Kidney (tissue), 14 donors: ENCODE results near the gene MROH2A. TPM values are rescaled to one million over a fixed set of nuclear protein-coding genes. Genes with fewer than 3 reads are reported as not detected.
A peak's percentile ranks its signal among the peaks of the same experiment; 100 is the strongest.

Source experiments
- DNase-seq, 5 donors: peaks; one replicate each; pipeline ENCODE4 v3.0.0-alpha.2; 2013 to 2020
- FAIRE-seq: peaks from 2 replicates; lab custom pipeline; 2012; peaks lifted over from hg19 to GRCh38; lab: Jason Lieb, UNC
- H3K27ac ChIP-seq, 2 donors: one replicate each; pipeline ENCODE4 v1.7.0; 2013; ENCODE audit warnings: low read depth in 2 of 2, low read length in 2 of 2, inconsistent platforms in 1 of 2
- H3K27me3 ChIP-seq: one replicate; pipeline ENCODE4 v1.7.1; 2013; ENCODE audit warnings: low read length, inconsistent platforms; ENCODE audit not compliant: control insufficient read depth, insufficient read depth
- H3K36me3 ChIP-seq, 3 donors: one replicate each; pipeline versions ENCODE4 v1.7.0 to v1.7.1; 2013; ENCODE audit warnings: low read length in 3 of 3, control low read depth in 1 of 3, inconsistent platforms in 1 of 3; ENCODE audit not compliant: insufficient read depth in 3 of 3, control insufficient read depth in 2 of 3
- H3K4me1 ChIP-seq, 3 donors: one replicate each; pipeline versions ENCODE4 v1.7.0 to v1.7.1; 2013; ENCODE audit warnings: low read length in 3 of 3, inconsistent platforms in 1 of 3, low read depth in 1 of 3; ENCODE audit not compliant: control insufficient read depth in 2 of 3, insufficient read depth in 2 of 3
- H3K4me3 ChIP-seq, 3 donors: one replicate each; pipeline versions ENCODE4 v1.7.0 to v1.8.1; 2013; ENCODE audit warnings: low read length in 3 of 3, control low read depth in 1 of 3, inconsistent platforms in 1 of 3
- H3K9ac ChIP-seq, 3 donors: one replicate each; pipeline versions ENCODE4 v1.7.0 to v1.7.1; 2013; ENCODE audit warnings: low read length in 3 of 3, control low read depth in 1 of 3, inconsistent platforms in 1 of 3
- H3K9me3 ChIP-seq, 3 donors: one replicate each; pipeline versions ENCODE4 v1.7.0 to v1.7.1; 2013; ENCODE audit warnings: low read length in 3 of 3, control low read depth in 1 of 3, inconsistent platforms in 1 of 3; ENCODE audit not compliant: control insufficient read depth in 2 of 3, insufficient read depth in 1 of 3
- intact Hi-C: fragments of 100-400 bp; cut with DNase I; formaldehyde crosslinking; loops from one replicate; pipeline ENCODE4 v1.11.1; 2022
- polyA plus RNA-seq: library from polyadenylated mRNA; stranded (reverse); fragments of 350-450 nt; fragmentation: Illumina TruSeq; extraction: RNeasy Lipid Tissue Mini Kit (QIAGEN cat#74804); gene quantifications from one replicate; pipeline ENCODE4 v1.2.3, GENCODE V29; 2014; ENCODE audit warnings: low read depth, low replicate concordance; ENCODE audit not compliant: insufficient read depth
- total RNA-seq: library from RNA; stranded (reverse); fragmentation: NEBNext Ultra II Directional; extraction: Animal tissue kit (Norgen Biotek cat#: 25700); gene quantifications from one replicate; pipeline ENCODE4 v1.2.1, GENCODE V29; 2021
- TF ChIP-seq, protein P1 (sequence below): IDR thresholded peaks from 3 replicates; pipeline ENCODE4 v1.5.1; 2012; ENCODE audit warnings: mild to moderate bottlenecking, moderate library complexity, borderline replicate concordance; ENCODE audit not compliant: insufficient read depth; ENCODE audit errors: extremely low read depth
- donor health status: control.
- donor health status: control.
- donor health status: control.
- donor health status: control.
- donor health status: control.
- donor health status: DM: yes; HTN: yes; CAD: no.
- donor health status: Normal renal cell carcinoma (clear cell type).

MROH2A gene
- total and polyA plus RNA-seq, 2 donors from 2014 or later: 1.8 TPM; not detected in 1

DNA sequence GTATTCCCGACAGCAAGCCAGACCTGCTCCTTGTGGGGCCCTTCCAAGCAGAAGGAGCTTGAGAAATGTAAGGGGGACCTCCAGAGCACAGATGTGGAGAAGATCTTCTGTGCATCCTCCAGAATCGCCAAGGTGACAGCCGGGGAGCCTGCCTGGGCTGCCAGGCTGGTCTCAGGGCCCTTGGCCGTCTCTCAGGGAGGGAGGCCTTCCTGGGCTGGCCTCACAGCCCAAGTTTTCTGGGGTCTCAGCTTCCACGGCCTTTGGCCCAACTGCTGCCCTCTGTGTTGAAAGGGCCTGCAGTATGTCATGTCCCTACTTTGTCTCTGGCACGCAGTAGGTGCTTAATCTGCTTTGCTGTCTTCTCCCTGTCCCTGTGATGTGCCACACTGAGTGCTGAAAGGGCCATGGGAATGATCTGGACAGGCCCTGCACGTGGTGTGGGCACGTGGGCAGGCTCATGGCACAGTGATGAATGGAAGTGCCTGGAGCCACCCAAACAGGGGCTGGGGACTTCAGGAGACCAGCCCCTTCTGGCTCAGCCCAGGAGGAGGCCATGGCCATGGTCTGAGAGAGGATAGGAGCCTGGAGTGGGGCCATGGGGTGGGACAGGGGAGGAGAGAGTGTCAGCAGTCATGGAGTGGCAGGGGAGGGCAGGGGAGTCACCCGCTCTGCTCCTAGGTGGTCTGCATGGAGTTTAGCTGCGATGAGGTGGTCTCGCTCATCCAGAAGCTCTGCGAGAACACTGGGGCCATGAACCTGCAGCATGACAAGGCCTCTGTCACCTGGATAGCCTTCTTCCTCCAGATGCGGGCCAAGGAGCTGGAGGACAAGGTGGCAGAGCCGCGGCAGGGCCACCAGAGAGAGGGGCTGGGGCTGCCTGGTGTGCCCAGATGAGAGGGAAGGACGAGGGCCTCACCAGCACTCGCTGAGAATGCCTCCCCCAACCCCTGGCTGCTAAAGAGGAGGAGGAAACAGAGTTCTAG lies 40.8 kb downstream of the MROH2A start:
- DNase-seq (peak in 2 of 5 donors; percentile 16 to 31), FAIRE-seq (no peak)
- intact Hi-C loops: no loop called here
- H3K9ac ChIP-seq: no peak overlapping the region
- no peaks in the 10 kb centered on the region for H3K4me1 ChIP-seq
- TF ChIP-seq, protein P1, sequence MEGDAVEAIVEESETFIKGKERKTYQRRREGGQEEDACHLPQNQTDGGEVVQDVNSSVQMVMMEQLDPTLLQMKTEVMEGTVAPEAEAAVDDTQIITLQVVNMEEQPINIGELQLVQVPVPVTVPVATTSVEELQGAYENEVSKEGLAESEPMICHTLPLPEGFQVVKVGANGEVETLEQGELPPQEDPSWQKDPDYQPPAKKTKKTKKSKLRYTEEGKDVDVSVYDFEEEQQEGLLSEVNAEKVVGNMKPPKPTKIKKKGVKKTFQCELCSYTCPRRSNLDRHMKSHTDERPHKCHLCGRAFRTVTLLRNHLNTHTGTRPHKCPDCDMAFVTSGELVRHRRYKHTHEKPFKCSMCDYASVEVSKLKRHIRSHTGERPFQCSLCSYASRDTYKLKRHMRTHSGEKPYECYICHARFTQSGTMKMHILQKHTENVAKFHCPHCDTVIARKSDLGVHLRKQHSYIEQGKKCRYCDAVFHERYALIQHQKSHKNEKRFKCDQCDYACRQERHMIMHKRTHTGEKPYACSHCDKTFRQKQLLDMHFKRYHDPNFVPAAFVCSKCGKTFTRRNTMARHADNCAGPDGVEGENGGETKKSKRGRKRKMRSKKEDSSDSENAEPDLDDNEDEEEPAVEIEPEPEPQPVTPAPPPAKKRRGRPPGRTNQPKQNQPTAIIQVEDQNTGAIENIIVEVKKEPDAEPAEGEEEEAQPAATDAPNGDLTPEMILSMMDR: no peak
- no peaks in the 10 kb centered on the region for H3K27me3 ChIP-seq
- no peaks in the 10 kb centered on the region for H3K9me3 ChIP-seq
- no peaks in the 10 kb centered on the region for H3K36me3 ChIP-seq
- H3K4me3 ChIP-seq: no peak overlapping the region
- H3K27ac ChIP-seq: no peak overlapping the region

- H3K4me3 ChIP-seq: no peak overlapping the region
- no peak overlapping the region for H3K27ac ChIP-seq
- TF ChIP-seq, protein P1: no peak
- no peaks in the 10 kb centered on the region for H3K27me3 ChIP-seq
- no peak overlapping the region for H3K9ac ChIP-seq
- H3K36me3 ChIP-seq: no peaks in the 10 kb centered on the region
- DNase-seq (peak in 2 of 5 donors; percentile 14 to 56), FAIRE-seq (no peak)
- H3K4me1 ChIP-seq: no peaks in the 10 kb centered on the region
- no peaks in the 10 kb centered on the region for H3K9me3 ChIP-seq
- intact Hi-C loops: no loop called here
Observed at GRCh38 chr2:233819884-233820773, 42.0 kb downstream of the MROH2A start.

- H3K9ac ChIP-seq: no peak overlapping the region
- no peaks in the 10 kb centered on the region for H3K36me3 ChIP-seq
- TF ChIP-seq, protein P1: no peak
- FAIRE-seq: no peak
- H3K27me3 ChIP-seq: no peaks in the 10 kb centered on the region
- H3K27ac ChIP-seq: no peak overlapping the region
- intact Hi-C loops: no loop called here
- no peak overlapping the region for H3K4me3 ChIP-seq
- H3K9me3 ChIP-seq: no peaks in the 10 kb centered on the region
- DNase-seq: peak in 1 of 5 donors; percentile 33
- no peaks in the 10 kb centered on the region for H3K4me1 ChIP-seq
Observed at GRCh38 chr2:233820774-233821105, 42.6 kb downstream of the MROH2A start.
